ENCODE results near the gene FBXO40. TPM values are rescaled to one million over a fixed set of nuclear protein-coding genes. Genes with fewer than 3 reads are reported as not detected.

Gene FBXO40
- total RNA-seq, 4 donors from 2014 or later = not detected

DNA sequence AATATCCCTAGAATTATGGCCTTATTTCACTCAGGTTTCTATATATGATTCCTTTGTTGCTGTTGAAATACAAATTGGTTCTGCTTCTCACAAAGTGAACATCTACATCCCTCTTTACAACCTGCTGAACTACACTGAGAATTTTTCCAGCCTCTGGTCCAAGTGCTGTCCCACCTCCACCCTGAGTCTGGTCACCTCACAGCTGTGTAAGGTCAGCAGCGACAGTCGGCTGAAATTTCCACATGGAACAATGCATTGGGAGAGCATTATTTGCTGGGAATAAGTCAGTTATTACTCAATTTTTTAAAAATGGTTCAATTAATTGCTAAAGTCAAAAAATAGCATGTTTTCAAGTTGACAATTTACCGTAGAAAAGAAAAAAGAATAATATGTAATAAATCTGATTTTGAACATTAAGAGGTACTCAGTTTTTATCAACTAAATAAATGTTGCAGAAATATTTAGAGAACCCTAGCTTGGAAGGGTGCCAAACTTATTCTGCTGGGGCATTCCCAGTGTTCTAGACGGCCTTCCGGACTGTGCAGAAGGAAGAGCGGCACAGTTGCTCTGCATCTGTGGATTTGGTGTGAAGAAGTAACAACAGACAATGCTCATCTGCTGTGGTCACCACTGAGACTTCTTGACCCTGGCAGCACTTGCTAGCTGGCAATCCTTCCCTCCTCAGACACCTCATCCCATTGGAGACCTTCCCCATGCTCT lies 65.7 kb downstream of the FBXO40 start:
- TF ChIP-seq, protein P1, sequence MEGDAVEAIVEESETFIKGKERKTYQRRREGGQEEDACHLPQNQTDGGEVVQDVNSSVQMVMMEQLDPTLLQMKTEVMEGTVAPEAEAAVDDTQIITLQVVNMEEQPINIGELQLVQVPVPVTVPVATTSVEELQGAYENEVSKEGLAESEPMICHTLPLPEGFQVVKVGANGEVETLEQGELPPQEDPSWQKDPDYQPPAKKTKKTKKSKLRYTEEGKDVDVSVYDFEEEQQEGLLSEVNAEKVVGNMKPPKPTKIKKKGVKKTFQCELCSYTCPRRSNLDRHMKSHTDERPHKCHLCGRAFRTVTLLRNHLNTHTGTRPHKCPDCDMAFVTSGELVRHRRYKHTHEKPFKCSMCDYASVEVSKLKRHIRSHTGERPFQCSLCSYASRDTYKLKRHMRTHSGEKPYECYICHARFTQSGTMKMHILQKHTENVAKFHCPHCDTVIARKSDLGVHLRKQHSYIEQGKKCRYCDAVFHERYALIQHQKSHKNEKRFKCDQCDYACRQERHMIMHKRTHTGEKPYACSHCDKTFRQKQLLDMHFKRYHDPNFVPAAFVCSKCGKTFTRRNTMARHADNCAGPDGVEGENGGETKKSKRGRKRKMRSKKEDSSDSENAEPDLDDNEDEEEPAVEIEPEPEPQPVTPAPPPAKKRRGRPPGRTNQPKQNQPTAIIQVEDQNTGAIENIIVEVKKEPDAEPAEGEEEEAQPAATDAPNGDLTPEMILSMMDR (IDR thresholded peaks at IDR 0.05) = no peak
- no peak for TF ChIP-seq POLR2A (IDR thresholded peaks at IDR 0.05)
- H3K4me1 ChIP-seq = peaks cover 0 to 8% (median 4%) of the 10 kb centered on the region in 3 donors
- H3K36me3 ChIP-seq = peaks cover 7 to 24% (median 10%) of the 10 kb centered on the region in 3 donors
- H3K4me3 ChIP-seq = peak overlapping the region in 2 of 4 donors; percentile 39 to 59
- intact Hi-C loops (cut with DNase I) = no loop called here
- H3K27ac ChIP-seq = peak overlapping the region in 1 of 4 donors; percentile 14
- H3K9me3 ChIP-seq = no peaks in the 10 kb centered on the region
- no peaks in the 10 kb centered on the region for H3K27me3 ChIP-seq
- WGBS, 2 donors = 71 to 83% methylated on average over 6 of the region's 6 CpGs
- DNase-seq = no peak

DNA sequence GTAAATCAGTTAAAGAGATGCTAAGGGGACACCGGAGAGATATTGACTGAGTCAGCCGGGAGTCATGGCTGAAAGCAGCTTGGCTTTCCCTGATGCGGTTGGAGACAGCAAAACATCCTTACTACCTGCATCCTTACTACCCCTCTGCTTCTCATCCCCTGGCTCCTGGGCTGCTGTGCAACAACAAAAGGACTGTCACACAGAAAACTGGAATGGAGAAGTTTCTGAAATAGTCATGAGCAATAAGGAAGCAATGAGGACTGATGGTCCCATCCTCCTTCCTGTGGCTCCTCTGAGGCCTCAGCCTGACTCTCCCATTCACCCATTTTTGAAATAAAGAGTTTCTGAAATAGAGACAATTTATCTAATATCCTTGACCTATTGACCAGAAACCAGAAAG lies 66.4 kb downstream of the FBXO40 start:
- intact Hi-C loops (cut with DNase I) = no loop called here
- no peak for DNase-seq
- Histone ChIP-seq H3K27me3 (no peaks in the 10 kb centered on the region), H3K36me3 (peaks cover 11 to 31% (median 15%) of the 10 kb centered on the region in 3 donors), H3K4me3 (peak overlapping the region in 2 of 4 donors; percentile 39 to 59), H3K9me3 (no peaks in the 10 kb centered on the region), H3K4me1 (peaks cover 0 to 8% (median 4%) of the 10 kb centered on the region in 3 donors), H3K27ac (peak overlapping the region; percentile 17 to 83 (median 56))
- TF ChIP-seq, protein P1 (IDR thresholded peaks at IDR 0.05) = no peak
- TF ChIP-seq POLR2A (IDR thresholded peaks at IDR 0.05) = no peak
- 69 to 90% methylated on average over 2 to 3 of the region's 3 CpGs for WGBS, 2 donors

DNA sequence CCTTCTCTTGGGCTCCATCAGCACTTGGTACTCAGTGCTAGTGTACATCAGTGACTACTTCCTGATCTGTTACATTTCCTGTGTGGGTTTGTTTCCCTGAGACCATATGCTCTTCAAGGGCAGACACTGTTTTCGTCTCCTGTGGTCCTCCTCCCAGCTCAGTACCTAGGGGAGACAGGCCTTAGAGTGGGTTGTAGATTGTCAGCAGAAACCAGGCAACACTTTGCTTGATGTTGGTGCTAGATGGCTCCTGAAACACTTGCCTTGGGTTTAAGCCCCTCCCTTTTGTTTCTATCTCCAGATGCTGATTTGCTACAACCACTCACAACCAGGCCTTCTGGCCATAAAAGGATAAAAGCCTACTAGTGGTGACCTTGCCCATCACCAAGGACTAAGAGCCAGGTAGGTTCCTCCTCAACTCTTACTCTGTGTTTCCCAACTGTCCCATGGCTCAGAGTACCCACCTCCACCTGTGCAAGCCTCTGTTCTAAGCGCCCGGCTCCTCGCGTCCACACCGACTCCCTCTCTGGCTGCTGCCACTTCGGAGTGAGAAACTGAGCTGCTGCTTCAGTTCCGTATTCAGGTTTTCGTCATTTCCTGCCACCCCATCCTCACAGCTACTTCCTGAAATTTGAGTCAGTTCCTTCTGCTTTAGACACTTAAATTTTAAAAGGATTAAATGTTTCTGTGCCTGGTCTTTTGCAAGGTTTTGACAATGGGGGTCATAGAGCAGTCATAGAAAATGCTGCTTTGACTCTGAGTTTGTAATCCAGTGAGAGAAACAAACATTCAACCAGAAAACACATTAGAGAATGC lies 67.4 kb downstream of the FBXO40 start, which contains the start of gene HCLS1:
Gene HCLS1, minus strand, starts transcription at position 548 of the 816 bp plus-strand sequence. CDS start 2,556 bp downstream, outside the sequence.
- DNase-seq = peak; percentile 5
- intact Hi-C loops (cut with DNase I) = no loop called here

DNA sequence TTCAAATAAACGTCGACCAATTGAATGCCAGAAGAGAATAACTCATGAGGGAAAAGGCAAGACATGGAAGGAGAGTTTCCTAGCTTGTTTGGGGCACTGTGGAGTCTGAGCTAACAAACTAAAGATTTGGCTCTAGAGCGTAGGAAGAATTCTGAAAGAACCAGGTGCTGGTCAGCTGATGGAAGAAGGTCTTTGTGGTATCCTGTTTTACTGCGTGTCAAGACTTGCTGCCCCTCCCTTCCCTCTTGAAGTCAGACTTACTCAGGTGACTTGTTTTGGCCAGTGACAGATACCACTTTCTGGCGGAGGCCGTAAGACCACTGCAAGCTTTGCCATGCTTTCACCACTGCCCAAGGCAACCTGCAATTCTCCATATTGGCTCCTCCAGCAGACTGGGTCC lies 68.2 kb downstream of the FBXO40 start:
- no peak for TF ChIP-seq POLR2A (IDR thresholded peaks at IDR 0.05)
- TF ChIP-seq, protein P1 (IDR thresholded peaks at IDR 0.05) = no peak
- WGBS, 2 donors = 60 to 70% methylated on average over 6 of the region's 6 CpGs
- Histone ChIP-seq H3K27me3 (no peaks in the 10 kb centered on the region), H3K36me3 (peaks cover 11 to 49% (median 20%) of the 10 kb centered on the region in 3 donors), H3K9me3 (no peaks in the 10 kb centered on the region), H3K27ac (peak overlapping the region; percentile 48 to 83 (median 75)), H3K4me3 (no peak overlapping the region), H3K4me1 (peaks cover 0 to 25% (median 6%) of the 10 kb centered on the region in 3 donors)
- DNase-seq = no peak
- intact Hi-C loops (cut with DNase I) = no loop called here

More for the DNA sequence above, 67.4 kb downstream of the FBXO40 start, which contains the start of gene HCLS1:
- Histone ChIP-seq H3K27ac (peak within 1 kb of the TSS; percentile 48 to 83 (median 75)), H3K36me3 (peaks cover 11 to 41% (median 20%) of the 10 kb centered on the region in 3 donors), H3K4me3 (peak within 1 kb of the TSS in 3 of 4 donors; percentile 27 to 59 (median 39)), H3K9me3 (no peaks in the 10 kb centered on the region), H3K4me1 (peaks cover 0 to 17% (median 4%) of the 10 kb centered on the region in 3 donors), H3K27me3 (no peaks in the 10 kb centered on the region)
- 63 to 72% methylated on average over 3 to 9 of the region's 9 CpGs for WGBS, 2 donors
- peak in 2 of 4 donors; percentile 63 to 79 for TF ChIP-seq POLR2A (IDR thresholded peaks at IDR 0.05)
- TF ChIP-seq, protein P1 (IDR thresholded peaks at IDR 0.05) = no peak
